Mesendoderm (in vitro differentiated cells): ENCODE results near the gene PPT2.
A peak's percentile ranks its signal among the peaks of the same experiment; 100 is the strongest.

Experiments used
- DNase-seq: peaks from one replicate; pipeline ENCODE4 v3.0.0; 2013
- H2AK5ac ChIP-seq: 2 replicates; pipeline ENCODE4 v1.6.1; 2013; ENCODE audit warnings: low read length, inconsistent platforms
- H2BK120ac ChIP-seq: 2 replicates; pipeline ENCODE4 v1.6.1; 2013; ENCODE audit warnings: low read depth, mild to moderate bottlenecking, low read length, moderate library complexity, mixed read lengths
- H2BK15ac ChIP-seq: replicated peaks from 2 replicates; pipeline ENCODE4 v1.6.1; 2013; ENCODE audit warnings: low read depth, mild to moderate bottlenecking, moderate library complexity
- H2BK5ac ChIP-seq: 2 replicates; pipeline ENCODE4 v1.6.1; 2013; ENCODE audit warnings: low read length, inconsistent platforms
- H3K18ac ChIP-seq: 2 replicates; pipeline ENCODE4 v1.6.1; 2013; ENCODE audit warnings: mild to moderate bottlenecking, low read length, mixed read lengths
- H3K23ac ChIP-seq: one replicate; pipeline ENCODE4 v1.6.1; 2013; ENCODE audit warnings: low read length
- H3K27ac ChIP-seq: 2 replicates; pipeline ENCODE4 v1.5.1; 2013; ENCODE audit warnings: low read depth, mild to moderate bottlenecking, inconsistent platforms, low read length, moderate library complexity
- H3K27me3 ChIP-seq: 2 replicates; pipeline ENCODE4 v1.6.1; 2013; ENCODE audit warnings: low read length, control low read depth, mild to moderate bottlenecking, inconsistent platforms; ENCODE audit not compliant: insufficient read depth, poor library complexity
- H3K36me3 ChIP-seq: 2 replicates; pipeline ENCODE4 v1.6.1; 2013; ENCODE audit warnings: low read length, inconsistent platforms; ENCODE audit not compliant: control insufficient read depth, insufficient read depth
- H3K4ac ChIP-seq: one replicate; pipeline ENCODE4 v1.6.1; 2013; ENCODE audit warnings: low read depth, mild to moderate bottlenecking, low read length, moderate library complexity
- H3K4me1 ChIP-seq: 2 replicates; pipeline ENCODE4 v1.6.1; 2013; ENCODE audit warnings: low read depth, low read length, inconsistent platforms; ENCODE audit not compliant: control insufficient read depth
- H3K4me2 ChIP-seq: 2 replicates; pipeline ENCODE4 v1.6.1; 2013; ENCODE audit warnings: low read length
- H3K4me3 ChIP-seq: 2 replicates; pipeline ENCODE4 v1.5.1; 2013; ENCODE audit warnings: mild to moderate bottlenecking, low read length
- H3K56ac ChIP-seq: one replicate; pipeline ENCODE4 v1.6.1; 2013; ENCODE audit warnings: low read length
- H3K79me1 ChIP-seq: 2 replicates; pipeline ENCODE4 v1.6.1; 2013; ENCODE audit warnings: low read length, inconsistent platforms
- H3K79me2 ChIP-seq: 2 replicates; pipeline ENCODE4 v1.6.1; 2013; ENCODE audit warnings: mild to moderate bottlenecking, low read length; ENCODE audit not compliant: control insufficient read depth, insufficient read depth
- H3K9ac ChIP-seq: 2 replicates; pipeline ENCODE4 v1.6.1; 2013; ENCODE audit warnings: low read length, inconsistent platforms
- H4K5ac ChIP-seq: one replicate; pipeline ENCODE4 v1.6.1; 2013; ENCODE audit warnings: low read length
- H4K8ac ChIP-seq: one replicate; pipeline ENCODE4 v1.6.1; 2013; ENCODE audit warnings: low read depth, mild to moderate bottlenecking, control low read depth, low read length, moderate library complexity
- WGBS: extraction: QIAGEN DNeasy Blood & Tissue Kit; methylation state at CpG from one replicate; pipeline ENCODE4 v1.1.7; 2013; ENCODE audit warnings: low lambda C conversion rate, missing lambda C conversion rate; ENCODE audit not compliant: insufficient coverage; ENCODE audit errors: extremely low coverage; 5-methylcytosine and 5-hydroxymethylcytosine counted together

PPT2 gene

DNA sequence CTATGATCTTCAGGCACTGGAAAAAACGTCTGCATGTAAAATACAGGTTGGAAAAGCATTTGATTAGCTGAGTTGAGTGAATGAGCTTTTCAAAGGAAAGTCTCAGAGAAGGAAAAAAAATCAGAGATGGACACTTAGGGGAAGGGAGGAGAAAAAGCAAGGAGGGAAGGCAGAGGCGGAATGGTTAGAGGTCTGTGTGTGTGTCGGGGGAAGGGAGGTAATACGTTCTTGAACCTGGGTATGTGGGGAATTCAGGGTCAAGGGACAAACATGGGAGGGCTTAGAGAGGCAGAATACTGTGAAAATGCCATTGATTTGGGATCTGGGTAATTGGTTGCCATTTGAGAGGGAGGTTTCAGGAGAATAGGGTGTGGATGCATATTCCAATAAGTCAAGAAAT is 7.3 kb upstream of the PPT2 start:
- no peaks in the 10 kb centered on the region for H3K36me3 ChIP-seq
- H3K9ac ChIP-seq: peak overlapping the region; percentile 35
- H2AK5ac ChIP-seq: no peak overlapping the region
- peak; percentile 79 for DNase-seq
- WGBS: no CpG with 5 or more reads among the region's 4 CpGs
- H3K79me2 ChIP-seq: no peaks in the 10 kb centered on the region
- peak overlapping the region; percentile 67 for H2BK5ac ChIP-seq
- no peak overlapping the region for H3K4me3 ChIP-seq
- H3K56ac ChIP-seq: peak overlapping the region; percentile 45
- H3K27ac ChIP-seq: no peak overlapping the region
- H3K27me3 ChIP-seq: no peaks in the 10 kb centered on the region
- H3K18ac ChIP-seq: no peak overlapping the region
- H4K5ac ChIP-seq: no peak overlapping the region
- no peak overlapping the region for H3K4me2 ChIP-seq
- H3K79me1 ChIP-seq: no peaks in the 10 kb centered on the region
- no peak overlapping the region for H2BK15ac ChIP-seq
- H3K4ac ChIP-seq: no peak overlapping the region
- H4K8ac ChIP-seq: no peak overlapping the region
- peaks cover 15% of the 10 kb centered on the region for H3K4me1 ChIP-seq
- no peak overlapping the region for H2BK120ac ChIP-seq
- no peak overlapping the region for H3K23ac ChIP-seq

DNA sequence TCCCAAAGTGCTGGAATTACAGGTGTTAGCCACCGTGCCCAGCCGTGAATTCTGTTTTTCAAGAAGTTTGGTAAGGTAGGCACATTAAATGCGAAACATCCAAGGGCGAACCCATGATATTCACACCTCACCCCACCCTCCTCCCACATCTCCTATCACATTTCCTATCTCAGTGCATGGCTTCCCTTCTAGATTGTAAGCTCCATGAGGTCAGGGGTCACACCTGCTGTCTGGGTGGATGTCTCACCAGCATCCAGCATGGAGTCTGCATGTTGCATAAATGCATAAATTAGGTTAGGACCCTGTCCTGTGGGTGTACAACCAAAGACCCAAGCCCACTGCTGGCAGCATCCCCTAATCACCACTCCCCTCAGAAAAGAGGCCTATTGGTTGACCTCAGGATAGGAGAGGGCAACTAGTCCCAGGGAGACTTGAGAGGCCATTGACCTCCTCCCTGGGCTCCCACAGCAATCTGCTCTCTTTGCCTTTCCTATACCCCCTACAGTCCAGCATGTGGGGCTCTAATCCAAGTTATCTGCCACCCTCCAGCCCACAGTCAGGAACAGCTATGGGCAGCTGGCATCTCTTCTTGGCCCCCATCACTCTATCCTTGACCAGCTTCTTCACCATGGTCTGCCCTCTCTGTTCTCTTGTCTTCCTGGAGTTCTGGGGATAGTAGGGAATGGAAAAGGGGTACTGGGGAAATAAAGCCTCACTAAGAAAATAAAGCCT is 6.4 kb upstream of the PPT2 start:
- Histone ChIP-seq H3K36me3 (no peaks in the 10 kb centered on the region), H3K23ac (no peak overlapping the region), H3K18ac (no peak overlapping the region), H3K4ac (no peak overlapping the region), H4K8ac (no peak overlapping the region), H3K4me3 (no peak overlapping the region), H3K79me1 (no peaks in the 10 kb centered on the region), H2BK120ac (no peak overlapping the region), H3K79me2 (no peaks in the 10 kb centered on the region), H3K27ac (no peak overlapping the region), H3K27me3 (no peaks in the 10 kb centered on the region), H3K4me1 (peaks cover 18% of the 10 kb centered on the region), H3K56ac (no peak overlapping the region), H2BK15ac (no peak overlapping the region), H2BK5ac (no peak overlapping the region), H4K5ac (no peak overlapping the region), H3K9ac (no peak overlapping the region), H2AK5ac (no peak overlapping the region), H3K4me2 (no peak overlapping the region)
- DNase-seq: no peak
- no CpG with 5 or more reads among the region's 4 CpGs for WGBS

- Histone ChIP-seq H3K4me1 (peaks cover 21% of the 10 kb centered on the region), H3K18ac (no peak overlapping the region), H3K79me1 (no peaks in the 10 kb centered on the region), H2BK120ac (no peak overlapping the region), H3K4me2 (no peak overlapping the region), H4K5ac (no peak overlapping the region), H3K23ac (no peak overlapping the region), H3K27ac (no peak overlapping the region), H2BK15ac (no peak overlapping the region), H3K9ac (no peak overlapping the region), H3K56ac (no peak overlapping the region), H3K4ac (no peak overlapping the region), H3K4me3 (no peak overlapping the region), H3K27me3 (no peaks in the 10 kb centered on the region), H3K79me2 (no peaks in the 10 kb centered on the region), H2AK5ac (no peak overlapping the region), H3K36me3 (no peaks in the 10 kb centered on the region), H2BK5ac (no peak overlapping the region), H4K8ac (no peak overlapping the region)
- peak; percentile 56 for DNase-seq
- no CpG with 5 or more reads among the region's 39 CpGs for WGBS
Measured at GRCh38 chr6:32148289-32149091, 5.5 kb upstream of the PPT2 start.

DNA sequence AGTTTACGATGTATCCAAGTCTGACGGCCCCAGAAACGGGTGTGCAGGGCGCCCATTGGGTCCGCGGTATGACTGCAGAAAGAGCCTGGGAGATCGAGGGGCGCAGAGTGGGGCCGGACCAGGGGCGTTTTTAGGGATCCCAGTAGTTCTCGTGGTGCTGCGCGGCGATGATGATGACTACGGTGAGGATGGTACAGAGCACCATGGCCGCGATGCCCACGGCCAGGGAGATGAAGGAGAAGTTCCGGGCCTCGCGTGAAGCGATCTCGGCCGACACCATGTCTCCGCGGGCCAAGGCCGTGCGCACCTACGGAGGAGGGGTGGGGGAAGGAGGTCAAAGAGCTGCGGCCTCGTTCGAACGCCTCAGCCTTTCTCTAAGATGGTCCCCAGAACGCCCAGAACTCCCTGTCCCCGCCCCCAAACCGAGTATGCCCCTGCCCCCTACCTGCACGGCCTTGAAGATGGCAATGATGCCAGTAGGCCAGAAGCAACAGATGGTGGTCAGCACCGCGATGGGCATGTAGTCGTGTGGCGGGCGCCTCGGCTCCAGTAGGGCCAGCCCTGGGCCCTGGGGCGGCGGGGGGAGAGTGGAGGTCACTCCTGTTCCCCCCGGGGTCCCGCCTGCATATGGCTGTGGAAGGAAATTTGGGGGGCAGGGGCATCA is 4.7 kb upstream of the PPT2 start:
- Histone ChIP-seq H3K79me2 (no peaks in the 10 kb centered on the region), H3K27ac (no peak overlapping the region), H3K23ac (no peak overlapping the region), H2BK5ac (no peak overlapping the region), H3K9ac (no peak overlapping the region), H4K5ac (no peak overlapping the region), H3K4me1 (peaks cover 21% of the 10 kb centered on the region), H3K79me1 (peaks cover under 1% of the 10 kb centered on the region), H2BK120ac (no peak overlapping the region), H3K36me3 (no peaks in the 10 kb centered on the region), H2AK5ac (no peak overlapping the region), H3K4me3 (no peak overlapping the region), H3K18ac (no peak overlapping the region), H3K4ac (no peak overlapping the region), H2BK15ac (no peak overlapping the region), H3K27me3 (no peaks in the 10 kb centered on the region), H4K8ac (no peak overlapping the region), H3K4me2 (no peak overlapping the region), H3K56ac (no peak overlapping the region)
- WGBS: no CpG with 5 or more reads among the region's 47 CpGs
- DNase-seq: no peak

DNA sequence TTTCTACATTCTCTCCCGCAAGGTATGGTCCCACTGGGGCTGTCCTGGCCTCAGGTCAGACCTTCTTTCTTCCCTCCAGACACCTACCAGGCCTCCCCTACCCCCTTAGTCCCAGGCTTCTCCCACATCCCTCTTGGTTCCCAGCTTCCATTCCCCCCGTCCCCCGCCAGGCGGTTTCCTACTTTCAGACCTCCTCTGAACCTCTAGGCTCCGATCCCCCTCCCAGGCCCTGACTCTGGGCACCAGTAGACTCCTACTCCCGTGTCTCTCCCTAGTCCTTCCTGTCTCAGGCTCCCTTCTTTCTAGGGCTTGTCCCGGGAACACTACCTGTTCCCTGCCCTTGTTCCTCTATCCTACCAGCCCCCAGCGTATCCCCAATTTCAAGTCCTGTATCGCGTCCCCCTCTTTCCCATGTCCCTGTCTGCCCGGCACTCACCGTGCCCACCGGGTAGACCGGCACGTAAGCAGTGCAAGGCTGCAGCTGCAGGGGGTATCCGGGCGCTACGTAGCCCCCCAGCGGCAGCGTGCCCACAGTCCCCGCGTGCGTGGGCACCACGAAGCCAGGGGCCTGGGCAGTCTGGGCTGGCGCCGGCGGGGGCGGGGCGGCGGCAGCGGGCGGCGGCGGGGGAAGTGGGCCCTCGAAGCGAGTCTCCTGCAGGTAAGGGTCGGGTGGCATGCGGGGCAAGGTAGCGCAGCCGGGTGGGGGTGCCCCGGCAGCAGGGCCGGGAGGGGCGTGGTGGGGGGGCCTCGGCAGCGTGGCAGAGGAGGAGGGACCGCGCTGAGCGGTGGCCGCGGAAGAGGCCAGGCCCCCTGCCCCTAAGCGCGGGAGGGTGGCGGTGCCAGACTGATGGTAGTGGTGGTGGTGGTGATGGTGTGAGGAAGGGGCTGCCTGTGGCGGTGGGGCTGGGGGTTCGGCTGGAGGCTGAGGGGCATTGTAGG is 3.7 kb upstream of the PPT2 start:
- Histone ChIP-seq H3K79me1 (peaks cover 6% of the 10 kb centered on the region), H2BK15ac (no peak overlapping the region), H3K27me3 (no peaks in the 10 kb centered on the region), H3K4me1 (peaks cover 24% of the 10 kb centered on the region), H4K5ac (no peak overlapping the region), H3K9ac (peak overlapping the region; percentile 74), H3K56ac (peak overlapping the region; percentile 86), H3K36me3 (no peaks in the 10 kb centered on the region), H3K27ac (no peak overlapping the region), H4K8ac (no peak overlapping the region), H3K4me2 (peak overlapping the region; percentile 82), H3K18ac (peak overlapping the region; percentile 19), H2AK5ac (no peak overlapping the region), H3K4ac (no peak overlapping the region), H3K79me2 (no peaks in the 10 kb centered on the region), H3K23ac (no peak overlapping the region), H3K4me3 (peak overlapping the region; percentile 19), H2BK5ac (peak overlapping the region; percentile 6), H2BK120ac (no peak overlapping the region)
- peak; percentile 71 for DNase-seq
- WGBS: no CpG with 5 or more reads among the region's 55 CpGs
